ENCODE results near the gene RGPD4.

DNA sequence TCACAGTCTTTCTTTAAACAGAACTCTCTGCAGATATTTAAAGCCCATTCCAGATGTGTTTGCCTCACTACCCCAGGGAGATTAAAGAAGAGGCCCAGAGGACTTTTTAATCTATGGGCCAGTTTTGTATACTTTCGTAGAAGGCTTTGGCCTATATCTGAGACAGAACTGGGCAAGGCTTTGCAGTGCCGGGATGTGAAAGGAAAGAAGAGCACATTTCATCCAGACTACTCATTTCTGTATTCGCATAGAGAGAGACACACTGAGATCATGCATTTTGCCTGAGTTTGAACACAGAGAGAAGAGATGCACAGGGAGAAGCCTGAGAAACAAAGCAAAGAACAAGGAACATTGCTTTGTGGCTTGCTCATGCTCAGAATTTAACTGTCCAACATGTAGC is 104.7 kb downstream of the RGPD4 start:
- no peak for TF ChIP-seq CTCF (IDR thresholded peaks at IDR 0.05)
- no peak for TF ChIP-seq POLR2A (IDR thresholded peaks at IDR 0.05)
